Activated CD4-positive, alpha-beta T cell treated with anti-CD3 and anti-CD28 coated beads for 1 hour (primary cell): ENCODE results near the gene IDH1.
A peak's percentile ranks its signal among the peaks of the same experiment; 100 is the strongest.
"Not testable (repeated sequence)": the region's sequence is repeated elsewhere in the genome, so short reads cannot be mapped to it uniquely, and the experiment has no call there.

Experiments used
- DNase-seq: peaks from one replicate; pipeline ENCODE4 v3.0.0-alpha.2; 2020

The IDH1 gene

GRCh38 chr2:208254871-208255556 is at the start of gene IDH1:
Gene IDH1 (minus strand): TSS chr2:208255071. CDS start chr2:208251551, 3,520 bp downstream.
- DNase-seq = peak; percentile 82

GRCh38 chr2:208304157-208304556 is 49.3 kb upstream of the IDH1 start:
- DNase-seq = no peak

DNA sequence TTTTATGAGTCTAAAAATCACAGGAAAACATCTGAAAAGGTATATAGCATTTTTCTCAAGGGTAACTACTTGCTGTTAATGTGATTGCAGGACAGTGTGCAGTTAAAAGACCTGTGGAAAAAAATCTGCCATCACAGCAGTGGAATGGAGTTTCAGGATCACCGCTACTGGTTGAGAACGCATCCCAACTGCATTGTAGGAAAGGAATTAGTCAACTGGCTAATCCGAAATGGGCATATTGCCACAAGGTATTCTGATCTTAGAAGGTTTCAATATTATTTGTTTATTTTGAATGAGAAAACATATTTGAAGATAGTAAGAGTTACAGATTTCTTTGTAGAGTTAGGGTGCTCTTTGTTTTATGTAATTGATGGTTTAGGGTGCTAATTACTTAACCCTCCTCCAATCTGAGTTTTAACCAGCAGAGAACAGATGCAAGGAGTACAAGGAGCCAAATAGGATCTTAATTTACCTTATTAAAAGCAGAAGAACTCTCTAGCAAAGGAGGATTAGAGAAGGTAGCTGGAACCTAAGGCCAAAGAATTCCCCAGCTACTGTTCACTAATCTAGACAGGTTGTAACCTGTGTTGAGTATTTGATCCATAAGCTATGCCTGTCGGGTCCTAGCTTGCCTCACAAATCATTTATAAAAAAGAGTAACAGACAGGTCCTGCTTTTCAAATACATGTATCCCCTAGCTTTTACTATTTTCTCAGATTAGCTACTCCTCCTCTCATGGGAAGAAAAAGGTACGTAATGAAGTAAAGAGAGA is 46.2 kb upstream of the IDH1 start:
- DNase-seq = no peak

GRCh38 chr2:208297961-208298360 is 43.1 kb upstream of the IDH1 start:
- DNase-seq = no peak

DNA sequence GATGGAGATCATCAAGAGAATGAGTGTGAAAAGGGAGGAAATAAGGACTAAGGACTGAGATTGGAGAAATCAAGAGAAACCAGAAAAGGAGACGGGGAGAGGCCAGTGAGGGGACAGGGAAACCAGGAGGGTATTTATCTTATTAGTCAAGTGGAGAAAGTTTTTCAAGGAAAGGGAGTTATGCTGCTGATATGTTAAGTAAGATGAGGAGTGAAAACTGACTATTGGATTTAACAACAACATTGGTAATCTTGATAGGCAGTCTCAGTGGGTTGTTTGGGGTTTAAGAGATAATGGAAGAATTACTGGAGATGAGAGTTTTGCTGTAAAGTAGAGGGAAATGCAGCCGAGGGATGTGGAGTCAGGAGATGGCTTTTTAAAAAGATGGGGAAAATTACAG is 41.7 kb upstream of the IDH1 start:
- no peak for DNase-seq

GRCh38 chr2:208295834-208296233 is 41.0 kb upstream of the IDH1 start:
- DNase-seq = no peak

DNA sequence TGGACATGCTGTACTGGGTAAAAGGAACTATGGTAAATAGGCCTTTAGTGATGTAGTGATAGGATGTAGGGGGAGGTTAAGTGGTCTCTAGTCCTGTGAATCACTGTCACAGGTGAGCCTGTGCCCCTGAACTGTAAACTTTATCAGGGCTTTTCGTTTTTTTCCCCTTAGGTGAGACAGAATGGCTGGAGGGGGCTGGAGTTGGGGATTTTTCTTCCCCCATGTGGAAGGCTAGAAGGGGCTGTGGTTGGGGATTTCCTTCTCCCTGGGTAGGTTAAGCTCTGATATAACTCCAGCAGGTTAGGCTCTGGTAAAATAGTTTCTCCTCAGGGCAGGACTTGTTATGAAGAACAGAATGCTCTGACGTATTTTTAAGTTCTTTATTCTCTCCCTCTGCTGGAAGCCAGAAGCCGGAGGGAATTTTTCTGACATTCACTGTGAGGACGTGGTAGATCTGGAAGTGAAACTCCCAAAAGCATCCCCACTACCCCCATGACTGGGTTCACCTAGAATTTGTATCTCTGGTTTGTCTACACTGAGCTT is 39.7 kb upstream of the IDH1 start:
- DNase-seq = no peak

GRCh38 chr2:208285853-208286252 is 31.0 kb upstream of the IDH1 start:
- no peak for DNase-seq

DNA sequence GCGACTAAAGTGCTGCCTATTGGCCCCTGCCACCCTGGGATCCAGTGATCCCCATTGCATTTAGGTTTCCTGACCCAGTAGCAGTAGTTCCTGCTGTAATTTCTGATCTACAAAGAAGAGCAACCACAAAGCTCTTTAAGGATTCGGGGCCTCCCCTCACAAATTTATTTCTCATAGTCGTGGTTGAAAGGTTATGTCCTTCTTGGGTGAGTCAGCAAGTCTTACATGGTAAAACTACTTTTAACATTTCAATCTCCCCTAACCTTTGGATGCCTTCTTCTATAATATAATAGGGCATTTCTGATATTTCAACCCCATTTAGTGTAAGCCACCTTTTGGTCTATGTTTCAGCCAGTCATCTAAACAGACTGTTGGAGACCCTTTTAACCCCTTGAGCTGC is 26.1 kb upstream of the IDH1 start:
- DNase-seq = no peak

DNA sequence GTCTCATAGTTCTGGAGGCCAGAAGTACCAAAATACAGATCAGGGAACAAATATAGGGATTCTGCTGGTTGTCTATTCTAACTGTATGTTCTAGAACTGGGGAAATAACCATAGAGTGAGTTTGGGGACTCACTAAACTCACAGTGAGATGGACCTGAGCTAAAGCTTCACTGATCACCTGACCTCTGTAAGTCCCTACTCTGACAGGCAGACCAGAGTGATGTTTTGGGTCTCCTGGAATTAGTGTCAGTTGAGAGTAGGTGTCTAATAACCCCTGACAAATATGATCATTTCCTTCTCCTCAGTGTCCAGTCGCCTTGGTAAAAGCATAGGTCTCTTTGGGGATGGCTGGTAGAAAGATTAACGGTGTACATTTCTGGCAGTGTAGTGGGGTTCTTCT is 25.4 kb upstream of the IDH1 start:
- DNase-seq = no peak

GRCh38 chr2:208279236-208279635 is 24.4 kb upstream of the IDH1 start:
- no peak for DNase-seq

DNA sequence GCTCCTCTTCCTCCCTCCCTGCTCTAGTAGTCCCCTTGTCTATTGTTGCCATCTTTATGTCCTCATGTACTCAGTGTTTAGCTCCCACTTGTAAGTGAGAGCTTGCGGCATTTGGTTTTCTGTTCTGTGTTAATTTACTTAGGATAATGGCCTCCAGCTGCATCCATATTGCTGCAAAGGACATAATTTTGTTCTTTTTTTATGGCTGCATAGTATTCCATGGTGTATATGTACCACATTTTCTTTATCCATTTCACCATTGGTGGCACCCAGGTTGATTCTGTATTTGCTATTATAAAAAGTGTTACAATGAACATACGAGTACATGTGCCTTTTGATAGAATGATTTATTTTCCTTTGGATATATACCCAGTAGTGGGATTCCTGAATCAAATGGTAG is 23.7 kb upstream of the IDH1 start:
- DNase-seq = no peak

- no peak for DNase-seq
Measured at GRCh38 chr2:208274748-208275147, 19.9 kb upstream of the IDH1 start.

DNA sequence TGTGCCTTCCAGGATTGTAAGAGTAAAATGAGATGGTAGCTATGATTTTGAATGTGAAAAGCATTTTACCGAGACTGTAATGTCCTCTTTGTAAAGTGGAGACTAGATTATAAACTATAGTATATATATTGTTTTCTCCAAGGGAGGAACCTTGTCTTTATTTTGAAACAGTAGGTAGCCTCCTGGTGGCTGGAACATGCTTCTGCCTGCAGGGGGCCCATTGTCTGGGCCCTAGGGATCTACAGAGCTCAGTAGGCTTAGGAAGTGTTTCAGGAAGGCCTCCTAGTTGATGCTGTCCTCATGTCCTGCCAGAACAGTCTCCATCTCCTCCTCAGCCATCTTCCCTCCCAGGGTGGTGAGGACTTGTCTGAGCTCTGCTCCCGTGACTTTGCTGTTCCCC is 14.2 kb upstream of the IDH1 start:
- no peak for DNase-seq

- no peak for DNase-seq
Measured at GRCh38 chr2:208268156-208268952, 13.5 kb upstream of the IDH1 start.

GRCh38 chr2:208267526-208267925 is 12.7 kb upstream of the IDH1 start:
- DNase-seq = not testable (repeated sequence)

DNA sequence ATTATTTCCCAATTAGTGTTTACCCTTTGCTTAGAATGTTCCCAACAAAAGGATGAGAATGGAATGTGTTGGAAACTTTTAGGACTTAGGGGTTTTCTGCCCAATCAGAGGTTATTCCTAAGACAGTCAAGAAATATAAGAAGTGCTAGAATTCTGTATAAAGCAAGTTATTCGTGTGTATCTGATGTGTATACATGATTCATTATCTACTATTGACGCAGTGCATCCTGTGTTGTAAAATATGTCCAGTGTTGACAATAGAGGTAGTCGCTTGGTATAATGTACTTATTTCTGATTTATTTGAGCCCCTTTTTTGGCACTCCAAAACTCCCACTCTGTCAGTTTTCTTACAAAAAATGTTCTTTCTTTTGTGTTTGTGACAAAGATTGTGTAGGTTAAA is 12.1 kb upstream of the IDH1 start:
- DNase-seq = no peak

DNA sequence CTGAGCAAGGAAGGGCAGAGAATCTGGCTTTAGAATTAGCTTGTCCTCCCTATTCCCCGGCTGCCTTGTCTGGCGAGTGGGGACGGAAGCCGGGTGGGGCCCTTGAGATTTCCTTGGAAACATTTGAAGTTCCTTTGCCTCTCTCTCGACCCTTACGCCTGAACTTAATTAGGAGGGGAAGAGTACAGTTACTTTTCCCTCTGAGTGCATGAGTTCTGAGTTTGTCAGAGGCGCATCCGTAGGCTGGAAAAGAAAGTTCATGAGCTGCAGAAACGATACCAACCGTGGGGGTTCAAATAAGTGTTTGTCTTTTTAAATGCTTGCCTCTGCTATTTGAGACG is 11.7 kb upstream of the IDH1 start:
- DNase-seq = no peak

DNA sequence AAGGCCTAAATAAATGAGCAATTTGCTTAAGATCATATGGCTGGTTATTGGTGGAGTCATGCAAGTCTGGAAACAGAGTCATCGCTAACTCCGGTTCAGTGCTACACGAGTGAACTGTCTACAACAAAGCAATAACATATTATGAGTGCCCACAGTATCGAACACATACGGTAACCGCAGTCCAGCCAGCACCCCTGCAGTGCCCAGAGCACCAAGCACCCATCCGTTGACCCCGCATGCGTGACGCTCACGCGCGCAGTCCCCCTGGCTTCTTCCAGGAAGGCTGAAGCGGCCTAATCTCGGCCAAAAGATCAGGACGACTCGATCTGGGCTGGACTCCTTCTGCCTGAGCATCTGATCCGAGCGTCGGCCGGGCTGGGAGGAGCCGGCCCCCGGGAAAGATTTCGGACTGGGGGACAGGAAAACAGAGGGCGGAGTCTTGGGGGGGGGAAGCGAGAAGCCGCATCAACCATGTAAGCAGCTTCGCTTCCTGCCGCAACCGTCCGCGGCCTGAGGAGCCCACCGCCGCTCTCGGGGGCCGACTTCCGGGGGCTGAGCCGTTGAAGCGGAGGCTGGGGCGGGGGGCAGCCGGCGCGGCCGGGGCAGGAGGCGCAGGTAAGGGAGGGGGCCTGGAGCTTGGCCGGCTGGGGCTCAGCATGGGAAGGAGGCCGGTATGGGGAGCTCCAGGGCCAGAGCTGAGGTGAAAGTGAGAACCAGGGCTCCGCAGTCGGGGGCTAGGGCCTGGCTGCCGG is 11.1 kb upstream of the IDH1 start, which contains the start of gene PIKFYVE:
PIKFYVE (plus strand) TSS at position 455 of the 752 bp plus-strand sequence. CDS start 5,265 bp downstream, outside the sequence.
- DNase-seq = peak; percentile 70

DNA sequence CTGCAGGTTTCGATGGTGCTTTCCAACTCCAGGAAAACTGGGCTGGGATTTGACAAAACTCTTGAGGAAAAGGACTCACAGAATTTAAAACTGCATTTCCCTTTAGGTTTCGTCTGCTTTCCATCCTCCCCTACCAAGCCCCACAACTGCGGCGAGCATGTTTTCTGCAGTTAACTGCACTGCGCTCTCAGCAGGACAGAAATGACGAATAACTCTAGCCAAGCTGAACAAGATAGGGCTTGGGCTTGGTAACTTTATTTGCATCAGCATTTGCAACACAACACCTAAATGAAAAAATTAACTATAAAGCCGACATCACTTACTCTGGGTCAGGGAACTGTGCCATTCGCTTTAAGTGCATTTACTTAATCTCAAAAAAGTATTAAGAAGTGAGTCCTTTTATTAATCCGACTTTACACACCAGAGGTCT is 10.5 kb upstream of the IDH1 start:
- DNase-seq = peak; percentile 15

- DNase-seq = not testable (repeated sequence)
Measured at GRCh38 chr2:208256849-208257813, 2.3 kb upstream of the IDH1 start.
